ENCODE measurements around the gene HCRTR1. TPM values are rescaled to one million over a fixed set of nuclear protein-coding genes. Genes with fewer than 3 reads are reported as not detected.

HCRTR1 gene
- total RNA-seq, 6 experiments from 2014 or later = not detected

DNA sequence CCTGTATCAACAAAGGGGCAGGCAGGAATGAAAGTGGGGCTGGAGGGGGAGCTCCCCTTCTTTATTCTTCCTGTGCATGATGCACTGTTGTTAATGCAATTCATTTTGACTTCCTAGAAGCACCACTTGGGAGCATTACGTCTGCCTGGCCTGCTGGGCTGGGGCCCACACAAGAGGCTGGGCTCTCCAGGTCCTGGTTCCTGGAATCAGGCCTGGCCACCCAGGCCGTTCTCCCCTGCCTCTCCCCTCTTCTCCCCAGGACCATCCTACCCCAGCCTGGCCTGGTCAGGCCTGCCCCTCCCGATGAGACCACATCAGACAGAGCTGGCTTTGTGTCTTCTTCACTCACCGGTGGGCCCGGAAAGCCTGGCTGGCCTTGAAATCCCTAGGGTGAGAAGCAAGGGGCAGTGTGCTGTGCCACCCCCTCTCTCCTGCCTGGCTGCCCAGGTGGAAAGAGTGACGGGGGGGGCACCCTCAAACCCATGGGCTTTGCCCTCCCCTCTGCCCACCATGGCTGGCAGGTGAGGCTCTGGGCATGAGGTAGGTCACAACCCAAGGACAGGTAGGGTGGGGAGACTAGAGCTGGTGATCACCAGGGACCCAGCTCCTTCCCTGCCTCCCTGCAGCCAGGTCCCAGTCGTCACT lies 47.9 kb downstream of the HCRTR1 start:
- no peaks in the 10 kb centered on the region for H3K27me3 ChIP-seq
- no peaks in the 10 kb centered on the region for H3K4me1 ChIP-seq
- H3K9me3 ChIP-seq = no peaks in the 10 kb centered on the region
- no peak overlapping the region for H3K4me3 ChIP-seq
- 60% methylated on average over 3 of the region's 7 CpGs for WGBS (ENCODE audit: insufficient coverage, low coverage, low lambda C conversion rate, missing lambda C conversion rate)
- no peak for ATAC-seq
- no peak overlapping the region for H3K27ac ChIP-seq
- intact Hi-C loops (cut with DNase I) = loop anchor here in 1 of 2 donors (10.0 kb wide), 1 partner anchor 49 kb away; no protein-coding TSS in a partner anchor
- peak in 1 of 3 donors; percentile 45 for DNase-seq
- TF ChIP-seq POLR2A (IDR thresholded peaks at IDR 0.05) = no peak
- TF ChIP-seq CTCF (IDR thresholded peaks at IDR 0.05) = no peak
- H3K36me3 ChIP-seq = no peaks in the 10 kb centered on the region

DNA sequence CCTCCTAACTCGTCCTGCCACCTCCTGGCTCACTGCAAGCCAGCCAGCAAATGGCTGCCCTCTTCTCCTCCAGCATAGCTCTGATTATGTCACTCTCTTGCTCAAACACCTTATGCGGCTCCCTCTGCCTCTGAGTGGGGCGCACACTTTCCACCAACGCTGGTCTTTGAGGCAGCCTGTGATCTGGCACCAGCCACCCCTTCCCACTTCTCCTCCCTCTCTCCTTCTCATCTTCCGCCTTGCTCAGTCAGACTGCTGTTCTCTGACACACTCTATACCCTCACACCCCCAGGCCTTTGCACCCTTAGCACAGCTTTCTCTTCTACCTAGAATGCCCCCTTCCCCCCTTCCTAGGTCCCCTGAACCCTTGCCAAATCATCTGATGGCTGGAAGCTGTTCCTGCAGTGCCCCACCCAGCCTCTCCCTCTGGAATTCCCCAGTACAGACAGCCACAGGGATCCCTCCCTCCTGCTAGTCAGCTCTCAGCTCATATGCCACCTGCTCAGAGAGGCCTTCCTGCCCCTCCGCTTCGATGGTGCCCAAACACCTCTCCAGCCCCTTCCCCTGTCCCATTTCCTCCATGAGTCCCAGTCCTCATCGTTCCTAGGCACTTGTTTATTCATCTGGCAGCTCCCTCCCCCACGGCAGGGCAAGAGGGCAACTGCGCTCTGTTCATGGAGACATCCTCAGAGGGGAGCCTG lies 48.9 kb downstream of the HCRTR1 start:
- intact Hi-C loops (cut with DNase I) = loop anchor here in 1 of 2 donors (10.0 kb wide), 1 partner anchor 48 kb away; no protein-coding TSS in a partner anchor
- H3K4me1 ChIP-seq = no peaks in the 10 kb centered on the region
- ATAC-seq (peak in 1 of 4 donors; percentile 9), DNase-seq (peak in 1 of 3 donors; percentile 27)
- TF ChIP-seq POLR2A (IDR thresholded peaks at IDR 0.05) = no peak
- H3K27me3 ChIP-seq = no peaks in the 10 kb centered on the region
- no peak overlapping the region for H3K27ac ChIP-seq
- no peaks in the 10 kb centered on the region for H3K9me3 ChIP-seq
- H3K36me3 ChIP-seq = no peaks in the 10 kb centered on the region
- WGBS (ENCODE audit: insufficient coverage, low coverage, low lambda C conversion rate, missing lambda C conversion rate) = 41% methylated on average over 6 of the region's 10 CpGs
- no peak overlapping the region for H3K4me3 ChIP-seq

GRCh38 chr1:31667065-31667785 lies 49.7 kb downstream of the HCRTR1 start:
- Histone ChIP-seq H3K4me1 (no peaks in the 10 kb centered on the region), H3K27ac (no peak overlapping the region), H3K4me3 (no peak overlapping the region), H3K36me3 (no peaks in the 10 kb centered on the region), H3K9me3 (no peaks in the 10 kb centered on the region), H3K27me3 (no peaks in the 10 kb centered on the region)
- WGBS (ENCODE audit: insufficient coverage, low coverage, low lambda C conversion rate, missing lambda C conversion rate) = 43% methylated on average over 2 of the region's 19 CpGs
- no peak for TF ChIP-seq POLR2A (IDR thresholded peaks at IDR 0.05)
- no peak for TF ChIP-seq CTCF (IDR thresholded peaks at IDR 0.05)
- ATAC-seq = no peak
- no peak for DNase-seq
- intact Hi-C loops (cut with DNase I) = loop anchor here in 1 of 2 donors (10.0 kb wide), 1 partner anchor 48 kb away; no protein-coding TSS in a partner anchor

DNA sequence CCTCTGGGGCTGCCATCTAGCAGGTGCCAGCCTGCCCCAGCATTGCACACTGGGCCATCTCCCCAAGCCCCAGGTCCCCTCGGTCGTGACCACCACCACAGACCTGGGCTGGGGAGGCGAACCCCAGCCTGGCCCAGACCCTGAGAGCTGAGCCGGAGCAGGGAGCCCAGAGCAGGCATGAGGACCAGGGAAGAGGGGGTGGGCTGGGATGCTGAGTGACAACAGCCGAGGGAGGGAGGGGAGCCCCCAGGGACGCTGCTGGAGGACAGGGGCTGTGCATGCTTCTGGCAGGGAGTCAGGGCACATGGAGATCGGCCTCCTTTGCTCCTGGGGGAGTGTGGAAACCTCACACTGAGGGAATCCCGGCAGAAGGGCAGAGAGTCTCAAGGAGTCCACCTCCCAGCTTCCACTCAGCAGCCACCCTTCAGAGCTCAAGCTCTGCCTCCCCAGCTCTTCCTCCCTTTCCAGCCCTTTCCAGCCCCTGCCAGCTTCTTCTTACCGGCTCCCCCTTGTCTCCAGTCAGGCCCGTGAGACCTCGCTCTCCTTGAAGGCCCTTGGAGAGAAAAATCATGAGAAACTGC lies 50.9 kb downstream of the HCRTR1 start:
- ATAC-seq (no peak), DNase-seq (no peak)
- intact Hi-C loops (cut with DNase I) = loop anchor here in 1 of 2 donors (10.0 kb wide), 1 partner anchor 46 kb away; no protein-coding TSS in a partner anchor
- Histone ChIP-seq H3K4me3 (no peak overlapping the region), H3K27me3 (no peaks in the 10 kb centered on the region), H3K9me3 (no peaks in the 10 kb centered on the region), H3K27ac (no peak overlapping the region), H3K4me1 (no peaks in the 10 kb centered on the region), H3K36me3 (no peaks in the 10 kb centered on the region)
- no peak for TF ChIP-seq POLR2A (IDR thresholded peaks at IDR 0.05)
- no peak for TF ChIP-seq CTCF (IDR thresholded peaks at IDR 0.05)
- WGBS (ENCODE audit: insufficient coverage, low coverage, low lambda C conversion rate, missing lambda C conversion rate) = 61% methylated on average over 5 of the region's 11 CpGs

Data from right lobe of liver (tissue), 6 donors.